Activated CD4-positive, alpha-beta memory T cell treated with anti-CD3 and anti-CD28 coated beads for 36 hours (primary cell): ENCODE results near the gene ZDHHC1. TPM values are rescaled to one million over a fixed set of nuclear protein-coding genes. Genes with fewer than 3 reads are reported as not detected.
A peak's percentile ranks its signal among the peaks of the same experiment; 100 is the strongest.

Experiments
- CTCF ChIA-PET: fragments of 350-600 bp; sonication (Branson Sonifier 250); formaldehyde crosslinking; loops from one replicate; lab custom pipeline; 2021; ENCODE audit warnings: antibody characterized with exemption, inconsistent platforms; lab: Charles Lee
- POLR2A ChIA-PET: fragments of 350-600 bp; sonication (Branson Sonifier 250); formaldehyde crosslinking; loops from one replicate; lab custom pipeline; 2021; ENCODE audit warnings: antibody characterized with exemption; lab: Charles Lee
- DNase-seq: peaks from one replicate; pipeline ENCODE4 v3.0.0-alpha.2; 2020
- H3K27ac Mint-ChIP-seq: one replicate; pipeline ENCODE4 v1.8.0; 2021; ENCODE audit warnings: mixed read lengths
- H3K27me3 Mint-ChIP-seq: one replicate; pipeline ENCODE4 v1.8.0; 2021; ENCODE audit warnings: mixed read lengths
- H3K36me3 Mint-ChIP-seq: one replicate; pipeline ENCODE4 v1.8.0; 2021; ENCODE audit warnings: mixed read lengths
- H3K4me1 Mint-ChIP-seq: one replicate; pipeline ENCODE4 v1.8.0; 2021; ENCODE audit warnings: low read depth, mixed read lengths
- H3K4me3 Mint-ChIP-seq: one replicate; pipeline ENCODE4 v1.8.0; 2021; ENCODE audit warnings: mild to moderate bottlenecking, mixed read lengths
- H3K9me3 Mint-ChIP-seq: one replicate; pipeline ENCODE4 v1.8.0; 2021; ENCODE audit warnings: mixed read lengths
- intact Hi-C: fragments of 100-400 bp; cut with micrococcal nuclease; formaldehyde crosslinking; loops from one replicate; pipeline ENCODE4 v1.15.1; 2023
- total RNA-seq, 2 experiments: library from RNA; stranded (reverse); gene quantifications; one replicate each; pipeline ENCODE4 v1.2.3, GENCODE V29; 2021

Gene ZDHHC1
- total RNA-seq, 2 experiments from 2014 or later: 0.57 to 0.68 TPM

GRCh38 chr16:67457611-67458010 is 41.3 kb upstream of the ZDHHC1 start:
- no peak for DNase-seq
- ChIA-PET POLR2A (no interaction called here), CTCF (no interaction called here)
- no peaks in the 10 kb centered on the region for H3K36me3 Mint-ChIP-seq
- intact Hi-C loops: no loop called here
- H3K4me1 Mint-ChIP-seq: peaks cover 7% of the 10 kb centered on the region
- no peak overlapping the region for H3K27ac Mint-ChIP-seq
- no peaks in the 10 kb centered on the region for H3K27me3 Mint-ChIP-seq
- H3K4me3 Mint-ChIP-seq: no peak overlapping the region
- no peaks in the 10 kb centered on the region for H3K9me3 Mint-ChIP-seq

GRCh38 chr16:67456391-67457081 is 40.3 kb upstream of the ZDHHC1 start:
- H3K27ac Mint-ChIP-seq: no peak overlapping the region
- ChIA-PET POLR2A (no interaction called here), CTCF (interaction anchor here (1.1 to 1.9 kb wide), 5 partner anchors 9 to 195 kb away, joined by 3 to 6 read pairs (median 3); no protein-coding TSS in a partner anchor)
- H3K9me3 Mint-ChIP-seq: no peaks in the 10 kb centered on the region
- intact Hi-C loops: no loop called here
- no peak for DNase-seq
- H3K4me1 Mint-ChIP-seq: peaks cover 7% of the 10 kb centered on the region
- H3K27me3 Mint-ChIP-seq: no peaks in the 10 kb centered on the region
- H3K4me3 Mint-ChIP-seq: no peak overlapping the region
- no peaks in the 10 kb centered on the region for H3K36me3 Mint-ChIP-seq

GRCh38 chr16:67454852-67455251 is 38.6 kb upstream of the ZDHHC1 start:
- no peak overlapping the region for H3K4me3 Mint-ChIP-seq
- ChIA-PET CTCF (interaction anchor here (1.2 to 1.9 kb wide), 2 partner anchors 27 kb away, joined by 6 read pairs; no protein-coding TSS in a partner anchor), POLR2A (no interaction called here)
- H3K4me1 Mint-ChIP-seq: peaks cover 7% of the 10 kb centered on the region
- H3K36me3 Mint-ChIP-seq: no peaks in the 10 kb centered on the region
- no peaks in the 10 kb centered on the region for H3K9me3 Mint-ChIP-seq
- H3K27me3 Mint-ChIP-seq: no peaks in the 10 kb centered on the region
- no peak overlapping the region for H3K27ac Mint-ChIP-seq
- DNase-seq: no peak
- intact Hi-C loops: no loop called here

GRCh38 chr16:67454104-67454503 is 37.8 kb upstream of the ZDHHC1 start:
- DNase-seq: no peak
- Mint-ChIP-seq H3K36me3 (peaks cover 2% of the 10 kb centered on the region), H3K9me3 (no peaks in the 10 kb centered on the region), H3K4me3 (no peak overlapping the region), H3K4me1 (peaks cover 7% of the 10 kb centered on the region), H3K27me3 (no peaks in the 10 kb centered on the region), H3K27ac (no peak overlapping the region)
- intact Hi-C loops: no loop called here
- ChIA-PET CTCF (interaction anchor here (1.2 to 2.7 kb wide), 2 partner anchors 12 to 26 kb away, joined by 6 to 11 read pairs; no protein-coding TSS in a partner anchor), POLR2A (no interaction called here)

DNA sequence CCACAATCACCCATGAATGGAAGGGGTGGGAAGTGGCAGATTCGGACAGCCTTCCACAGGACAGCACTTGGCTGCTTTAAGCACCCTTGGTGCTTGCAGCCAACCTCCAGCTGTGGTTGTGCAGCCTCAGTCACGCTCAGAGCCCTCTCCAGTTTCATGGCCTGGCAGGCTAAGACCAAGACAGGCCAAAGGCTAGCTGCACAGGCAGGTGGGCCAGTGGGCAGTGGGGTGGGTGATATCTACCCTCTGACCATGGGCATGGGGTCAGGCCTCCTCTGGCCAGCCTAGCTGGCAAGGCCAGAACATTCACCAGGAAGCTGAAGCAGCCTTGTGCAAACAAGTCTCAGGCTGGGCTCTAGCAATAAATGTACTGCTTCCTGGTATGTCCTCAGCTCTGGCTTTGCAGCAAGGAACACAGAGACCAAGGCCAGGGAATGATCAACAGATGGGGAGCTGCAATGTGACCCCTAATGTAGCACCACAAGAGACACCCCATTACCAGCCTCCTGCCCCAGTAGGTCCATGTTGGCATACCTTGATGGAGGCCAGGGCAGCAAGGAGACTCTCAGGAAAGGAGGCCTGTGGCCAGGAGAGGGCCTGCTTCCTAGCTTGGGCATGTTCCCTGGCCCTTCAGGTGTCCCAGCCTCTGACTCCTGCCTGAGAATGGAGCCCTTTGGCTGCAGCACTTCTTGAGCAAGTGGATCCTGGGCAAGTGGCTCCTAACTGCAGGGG is 35.6 kb upstream of the ZDHHC1 start:
- Mint-ChIP-seq H3K27ac (no peak overlapping the region), H3K27me3 (no peaks in the 10 kb centered on the region), H3K36me3 (peaks cover 2% of the 10 kb centered on the region), H3K4me1 (peaks cover 5% of the 10 kb centered on the region), H3K9me3 (no peaks in the 10 kb centered on the region), H3K4me3 (no peak overlapping the region)
- ChIA-PET POLR2A (no interaction called here), CTCF (interaction anchor here (1.5 to 2.7 kb wide), 2 partner anchors 14 to 24 kb away, joined by 5 to 11 read pairs; no protein-coding TSS in a partner anchor)
- DNase-seq: no peak
- intact Hi-C loops: no loop called here

DNA sequence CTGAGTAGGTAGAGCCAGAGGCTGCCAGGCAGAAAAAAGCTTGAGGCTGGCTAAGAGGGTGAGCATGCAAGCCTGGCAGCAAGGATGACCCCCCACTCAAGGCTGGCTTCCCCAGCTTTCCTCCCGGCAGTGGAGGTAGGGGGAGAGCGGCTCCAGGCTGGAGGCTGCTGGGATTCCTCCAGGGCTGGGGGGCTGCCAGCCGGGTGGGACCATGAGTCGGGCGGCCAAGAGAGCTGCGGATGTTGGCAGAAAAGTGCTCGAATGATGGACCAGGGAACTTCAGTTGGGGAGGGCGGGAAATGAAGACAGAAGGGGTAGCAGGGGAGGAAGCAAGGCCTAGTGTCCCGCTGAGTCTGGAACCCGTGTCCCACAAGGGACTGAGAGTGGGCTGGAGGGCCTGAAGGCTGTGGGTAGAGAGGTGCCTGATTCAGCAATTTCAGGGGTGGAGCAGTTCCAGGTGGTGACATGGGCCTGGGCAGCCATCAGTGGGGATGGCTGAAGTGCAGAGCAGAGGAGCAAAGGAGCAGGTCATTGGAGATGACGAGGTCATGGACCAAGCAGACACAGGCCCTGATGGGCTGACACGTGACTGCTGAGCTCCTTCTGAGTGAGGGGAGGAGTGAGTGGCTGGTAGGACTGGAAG is 34.9 kb upstream of the ZDHHC1 start:
- H3K27ac Mint-ChIP-seq: no peak overlapping the region
- CTCF ChIA-PET: interaction anchor here (1.1 to 6.2 kb wide), 4 partner anchors 15 to 63 kb away, joined by 3 to 51 read pairs (median 9); no protein-coding TSS in a partner anchor
- peaks cover under 1% of the 10 kb centered on the region for H3K4me1 Mint-ChIP-seq
- H3K9me3 Mint-ChIP-seq: no peaks in the 10 kb centered on the region
- peaks cover 2% of the 10 kb centered on the region for H3K36me3 Mint-ChIP-seq
- POLR2A ChIA-PET: interaction anchor here (1.2 kb wide), 1 partner anchor 20 kb away, joined by 4 read pairs; the partner anchor contains the start of gene HSD11B2
- intact Hi-C loops: no loop called here
- no peaks in the 10 kb centered on the region for H3K27me3 Mint-ChIP-seq
- H3K4me3 Mint-ChIP-seq: no peak overlapping the region
- no peak for DNase-seq

DNA sequence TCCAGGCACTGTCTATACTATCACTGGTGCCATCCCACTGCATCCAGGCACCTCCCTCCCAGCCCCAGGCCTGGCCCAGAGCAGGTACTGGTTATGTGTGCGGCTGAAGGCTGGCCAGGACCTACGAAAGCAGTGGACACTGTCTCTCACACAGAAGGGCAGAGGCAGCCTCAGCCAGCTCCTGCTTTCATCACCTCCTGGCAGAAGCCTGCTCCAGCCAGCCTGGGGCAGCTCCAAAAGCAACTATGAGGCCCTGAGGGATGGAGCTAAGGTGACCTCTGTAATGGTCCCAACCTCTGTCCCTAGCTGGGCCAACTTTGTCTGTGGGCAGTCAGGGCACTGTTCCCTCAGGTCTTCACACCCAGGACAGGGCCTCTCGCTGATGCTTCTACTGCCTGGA is 33.5 kb upstream of the ZDHHC1 start:
- ChIA-PET CTCF (interaction anchor here (0.7 to 6.2 kb wide), 5 partner anchors 17 to 189 kb away, joined by 3 to 51 read pairs (median 3); no protein-coding TSS in a partner anchor), POLR2A (no interaction called here)
- Mint-ChIP-seq H3K4me1 (no peaks in the 10 kb centered on the region), H3K36me3 (peaks cover 2% of the 10 kb centered on the region), H3K9me3 (no peaks in the 10 kb centered on the region), H3K4me3 (no peak overlapping the region), H3K27ac (no peak overlapping the region), H3K27me3 (no peaks in the 10 kb centered on the region)
- DNase-seq: no peak
- intact Hi-C loops: no loop called here

DNA sequence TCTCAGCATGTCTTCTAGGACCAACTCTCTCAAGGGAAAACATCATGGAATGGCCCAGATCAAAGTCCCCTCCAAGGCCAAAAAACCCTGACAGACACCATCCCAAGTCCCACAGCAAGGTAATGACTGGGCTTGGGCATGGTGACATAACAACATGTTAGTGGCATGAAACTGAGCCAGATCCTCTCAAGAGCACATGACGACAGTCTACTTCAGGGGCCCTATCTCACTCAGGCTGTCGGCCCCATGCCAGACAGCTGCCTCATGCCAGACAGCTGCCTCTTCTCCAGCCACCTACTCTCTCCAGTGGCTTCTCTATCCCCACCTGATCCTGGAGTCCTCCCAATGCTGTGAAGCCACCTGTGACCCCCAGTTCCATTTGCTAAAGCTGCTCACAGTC is 33.1 kb upstream of the ZDHHC1 start:
- Mint-ChIP-seq H3K36me3 (peaks cover 2% of the 10 kb centered on the region), H3K27ac (no peak overlapping the region), H3K4me3 (no peak overlapping the region), H3K27me3 (no peaks in the 10 kb centered on the region), H3K9me3 (no peaks in the 10 kb centered on the region), H3K4me1 (no peaks in the 10 kb centered on the region)
- no peak for DNase-seq
- CTCF ChIA-PET: interaction anchor here (0.7 to 6.2 kb wide), 4 partner anchors 17 to 188 kb away, joined by 3 to 51 read pairs (median 5); no protein-coding TSS in a partner anchor
- intact Hi-C loops: no loop called here
- POLR2A ChIA-PET: no interaction called here

DNA sequence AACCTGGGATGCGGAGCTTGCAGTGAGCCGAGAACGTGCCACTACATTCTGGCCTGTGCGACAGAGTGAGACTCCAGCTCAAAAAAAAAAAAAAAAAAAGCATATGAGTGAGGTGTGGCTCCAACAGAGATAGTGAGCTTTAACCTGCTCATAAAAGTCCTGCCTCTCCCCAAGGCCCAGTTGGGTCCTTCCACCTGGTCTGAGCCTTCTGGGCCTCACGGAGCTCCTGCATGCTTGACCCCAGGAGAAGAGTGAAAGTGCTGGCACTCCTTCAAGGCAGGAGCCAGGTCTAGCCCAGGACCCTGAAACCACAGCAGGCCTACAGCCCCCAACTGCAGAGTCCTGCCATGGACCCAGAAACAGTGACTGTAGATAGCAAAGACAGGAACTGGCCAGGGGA is 32.3 kb upstream of the ZDHHC1 start:
- H3K4me1 Mint-ChIP-seq: no peaks in the 10 kb centered on the region
- CTCF ChIA-PET: interaction anchor here (0.6 to 6.2 kb wide), 18 partner anchors 11 to 494 kb away, joined by 3 to 51 read pairs (median 4); partner anchors contain the start of genes ATP6V0D1 and CES3
- peaks cover 2% of the 10 kb centered on the region for H3K36me3 Mint-ChIP-seq
- no peak overlapping the region for H3K4me3 Mint-ChIP-seq
- H3K27ac Mint-ChIP-seq: no peak overlapping the region
- no peaks in the 10 kb centered on the region for H3K27me3 Mint-ChIP-seq
- no peaks in the 10 kb centered on the region for H3K9me3 Mint-ChIP-seq
- intact Hi-C loops: no loop called here
- POLR2A ChIA-PET: no interaction called here
- no peak for DNase-seq

DNA sequence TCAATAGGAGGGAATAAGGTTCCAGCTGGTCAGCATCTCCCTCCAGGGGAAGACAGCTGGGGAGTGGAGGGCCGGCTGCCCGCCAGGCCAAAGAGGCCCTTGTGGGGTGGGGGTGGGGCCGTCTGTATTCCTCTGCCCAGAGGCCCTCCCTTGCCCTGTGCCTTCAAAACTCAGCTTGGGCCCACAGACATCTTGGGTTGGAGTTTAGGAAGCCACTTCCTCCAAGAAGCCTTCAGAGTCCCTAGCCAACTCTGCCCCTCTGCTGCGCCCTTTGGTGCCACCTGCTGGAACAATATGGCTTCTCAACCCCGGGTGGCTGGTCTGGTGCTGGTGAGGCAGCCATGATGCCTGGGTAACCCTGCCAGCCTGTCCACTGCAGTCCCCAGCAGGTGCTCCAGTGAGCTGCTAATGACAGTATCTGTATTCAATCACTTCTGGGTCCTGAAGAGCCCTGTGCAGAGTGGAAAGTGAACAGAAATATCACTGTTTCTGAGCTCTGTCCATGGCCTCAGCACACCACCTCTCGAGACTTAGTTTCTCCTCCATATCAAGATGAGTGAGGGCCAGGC is 31.3 kb upstream of the ZDHHC1 start:
- POLR2A ChIA-PET: no interaction called here
- peak; percentile 87 for DNase-seq
- no peaks in the 10 kb centered on the region for H3K4me1 Mint-ChIP-seq
- CTCF ChIA-PET: interaction anchor here (0.5 to 6.2 kb wide), 24 partner anchors 8 to 493 kb away, joined by 3 to 51 read pairs (median 3); partner anchors contain the start of genes ATP6V0D1, CES3 and HSD11B2
- intact Hi-C loops: no loop called here
- no peaks in the 10 kb centered on the region for H3K9me3 Mint-ChIP-seq
- H3K4me3 Mint-ChIP-seq: no peak overlapping the region
- H3K27ac Mint-ChIP-seq: no peak overlapping the region
- H3K36me3 Mint-ChIP-seq: peaks cover 2% of the 10 kb centered on the region
- no peaks in the 10 kb centered on the region for H3K27me3 Mint-ChIP-seq

- H3K36me3 Mint-ChIP-seq: peaks cover 2% of the 10 kb centered on the region
- no peaks in the 10 kb centered on the region for H3K27me3 Mint-ChIP-seq
- H3K27ac Mint-ChIP-seq: no peak overlapping the region
- no peak overlapping the region for H3K4me3 Mint-ChIP-seq
- no peak for DNase-seq
- intact Hi-C loops: no loop called here
- CTCF ChIA-PET: interaction anchor here (0.6 to 6.2 kb wide), 16 partner anchors 9 to 243 kb away, joined by 3 to 51 read pairs (median 4); partner anchors contain the start of genes ATP6V0D1 and HSD11B2
- H3K9me3 Mint-ChIP-seq: no peaks in the 10 kb centered on the region
- POLR2A ChIA-PET: no interaction called here
- H3K4me1 Mint-ChIP-seq: no peaks in the 10 kb centered on the region
Observed at GRCh38 chr16:67446968-67447507, 30.8 kb upstream of the ZDHHC1 start.
